ENCODE data around the gene MYLK. TPM values are rescaled to one million over a fixed set of nuclear protein-coding genes. Genes with fewer than 3 reads are reported as not detected.
"Not testable (repeated sequence)": the region's sequence is repeated elsewhere in the genome, so short reads cannot be mapped to it uniquely, and the experiment has no call there.

MYLK gene
- total RNA-seq, 1 experiment from 2014 or later: 3.1 TPM

DNA sequence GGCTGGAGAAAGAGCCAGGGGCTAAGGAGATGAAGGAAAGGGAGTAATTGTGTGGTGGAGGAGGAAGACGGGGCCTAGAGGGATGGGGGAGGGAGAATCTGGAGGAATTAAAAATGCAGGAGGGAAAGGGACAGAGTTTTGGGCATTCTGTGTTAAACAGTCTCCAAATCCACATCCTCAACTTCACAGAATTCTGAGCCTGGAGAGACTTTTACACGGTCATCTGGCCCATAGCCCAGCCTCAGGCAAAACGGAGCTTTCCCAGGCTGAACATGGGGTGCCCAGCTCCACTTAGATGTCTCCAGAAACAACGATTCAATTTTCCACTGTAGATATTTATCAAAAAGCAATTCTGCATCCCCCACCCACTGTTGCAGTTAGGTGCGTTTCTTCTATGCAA is 161.7 kb downstream of the MYLK start:
- Histone ChIP-seq H3K27me3 (ENCODE audit: control insufficient read depth, insufficient read depth, low read length) (no peaks in the 10 kb centered on the region), H3K4me3 (ENCODE audit: insufficient read depth, low read depth, low read length) (no peak overlapping the region), H3K36me3 (replicated peaks; ENCODE audit: control insufficient read depth, insufficient read depth, low read length) (no peaks in the 10 kb centered on the region)
- DNase-seq: no peak

DNA sequence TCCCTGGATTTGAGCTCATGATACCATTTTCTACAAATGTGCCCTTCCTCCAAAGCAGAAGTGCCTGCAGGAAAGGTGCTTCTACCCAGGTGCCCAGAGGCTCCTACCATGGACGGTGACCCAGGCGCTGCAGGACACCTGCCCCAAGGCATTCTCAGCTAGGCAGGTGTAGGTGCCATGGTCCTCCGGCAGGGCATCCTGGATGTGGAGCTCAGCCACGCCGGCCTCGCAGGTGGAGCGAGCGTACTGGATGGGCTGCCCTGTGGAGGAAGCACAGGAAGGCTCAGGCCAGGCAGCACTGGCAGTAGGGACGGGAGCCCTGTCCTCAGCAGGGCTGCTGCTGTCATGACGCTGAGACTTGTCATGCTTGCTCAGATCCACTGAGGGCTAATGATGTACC is 162.1 kb downstream of the MYLK start:
- Histone ChIP-seq H3K4me3 (ENCODE audit: insufficient read depth, low read depth, low read length) (no peak overlapping the region), H3K36me3 (replicated peaks; ENCODE audit: control insufficient read depth, insufficient read depth, low read length) (no peaks in the 10 kb centered on the region), H3K27me3 (ENCODE audit: control insufficient read depth, insufficient read depth, low read length) (no peaks in the 10 kb centered on the region)
- no peak for DNase-seq

- not testable (repeated sequence) for H3K4me3 ChIP-seq (ENCODE audit: insufficient read depth, low read depth, low read length); DNase-seq; H3K27me3 ChIP-seq (ENCODE audit: control insufficient read depth, insufficient read depth, low read length); H3K36me3 ChIP-seq (replicated peaks; ENCODE audit: control insufficient read depth, insufficient read depth, low read length)
Observed at GRCh38 chr3:123721095-123721689, 162.9 kb downstream of the MYLK start.

DNA sequence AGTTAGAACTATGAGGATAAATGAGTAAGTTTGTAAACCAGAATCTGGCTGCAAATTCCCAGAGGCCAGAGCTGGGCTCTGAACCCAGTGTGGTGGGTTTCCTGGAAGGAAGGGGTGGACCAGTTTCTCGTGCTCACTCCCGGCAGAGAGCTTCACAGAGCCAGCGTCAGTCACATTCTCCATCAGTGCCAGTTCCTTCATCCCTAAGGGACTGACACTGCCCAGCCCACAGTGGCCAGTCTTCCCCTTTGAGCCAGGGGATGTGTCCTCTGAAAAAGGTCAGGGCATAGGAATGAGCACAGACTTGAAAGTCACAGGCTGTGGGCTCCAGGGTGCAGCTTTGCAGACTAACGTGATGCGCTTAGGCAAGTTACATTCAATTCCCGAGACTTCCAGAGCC is 163.5 kb downstream of the MYLK start:
- no peak overlapping the region for H3K4me3 ChIP-seq (ENCODE audit: insufficient read depth, low read depth, low read length)
- no peaks in the 10 kb centered on the region for H3K36me3 ChIP-seq (replicated peaks; ENCODE audit: control insufficient read depth, insufficient read depth, low read length)
- no peak for DNase-seq
- no peaks in the 10 kb centered on the region for H3K27me3 ChIP-seq (ENCODE audit: control insufficient read depth, insufficient read depth, low read length)

- no peaks in the 10 kb centered on the region for H3K27me3 ChIP-seq (ENCODE audit: control insufficient read depth, insufficient read depth, low read length)
- DNase-seq: no peak
- H3K36me3 ChIP-seq (replicated peaks; ENCODE audit: control insufficient read depth, insufficient read depth, low read length): no peaks in the 10 kb centered on the region
- H3K4me3 ChIP-seq (ENCODE audit: insufficient read depth, low read depth, low read length): no peak overlapping the region
Observed at GRCh38 chr3:123719862-123720453, 164.2 kb downstream of the MYLK start.

DNA sequence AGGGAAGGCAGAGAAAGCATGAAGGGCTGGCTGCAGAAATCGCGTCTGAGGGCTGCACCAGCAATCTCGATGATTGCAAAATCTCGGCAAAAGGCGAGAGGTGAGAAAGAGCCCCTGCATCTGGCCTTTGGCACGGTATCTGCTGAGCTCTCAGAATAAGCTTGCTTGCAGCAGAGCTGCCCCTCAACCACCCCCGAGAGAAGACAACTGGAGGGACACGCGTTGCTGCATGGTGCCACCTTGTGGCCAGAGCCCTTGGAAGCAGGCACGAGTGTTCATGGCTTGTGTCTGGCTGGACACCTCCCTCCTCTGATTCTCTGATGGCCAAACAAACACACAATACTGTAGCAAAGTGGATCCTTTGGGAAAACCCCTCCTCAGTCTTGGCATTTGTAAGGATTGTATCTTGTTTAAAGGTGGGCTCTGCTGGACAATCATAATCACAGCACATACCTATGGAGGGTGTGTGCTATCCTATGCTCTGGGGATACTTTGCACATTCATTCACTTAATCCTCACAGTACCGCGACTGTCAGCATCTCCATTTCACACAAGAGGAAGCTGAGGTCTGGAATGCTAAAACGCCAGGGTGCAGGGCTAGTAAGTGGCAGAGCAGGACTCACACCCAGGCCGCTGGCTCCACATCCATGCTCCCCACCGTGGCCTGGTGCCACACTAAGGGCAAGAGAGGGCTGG is 164.9 kb downstream of the MYLK start:
- not testable (repeated sequence) for H3K27me3 ChIP-seq (ENCODE audit: control insufficient read depth, insufficient read depth, low read length); H3K36me3 ChIP-seq (replicated peaks; ENCODE audit: control insufficient read depth, insufficient read depth, low read length); H3K4me3 ChIP-seq (ENCODE audit: insufficient read depth, low read depth, low read length)
- peak; percentile 78 for DNase-seq

DNA sequence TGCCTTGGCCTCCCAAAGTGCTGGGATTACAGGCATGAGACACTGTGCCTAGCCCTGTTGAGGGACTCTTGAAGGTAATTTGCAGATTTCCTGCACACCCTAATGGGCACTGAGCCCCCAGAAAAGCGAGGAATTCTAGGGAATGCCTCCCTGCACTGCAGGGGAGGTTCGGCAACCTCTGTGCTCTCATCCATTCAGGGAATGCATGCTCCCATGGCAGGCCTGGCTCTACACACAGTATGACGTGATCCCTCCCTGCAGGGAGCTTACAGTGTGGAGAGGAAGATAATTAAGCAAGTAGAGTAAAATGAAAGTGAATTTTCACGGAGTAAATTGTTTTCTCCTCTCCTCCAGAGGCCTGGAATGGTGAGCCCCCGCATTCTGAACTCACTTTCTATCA is 166.0 kb downstream of the MYLK start:
- Histone ChIP-seq H3K36me3 (replicated peaks; ENCODE audit: control insufficient read depth, insufficient read depth, low read length) (no peaks in the 10 kb centered on the region), H3K4me3 (ENCODE audit: insufficient read depth, low read depth, low read length) (no peak overlapping the region), H3K27me3 (ENCODE audit: control insufficient read depth, insufficient read depth, low read length) (no peaks in the 10 kb centered on the region)
- DNase-seq: no peak

- H3K27me3 ChIP-seq (ENCODE audit: control insufficient read depth, insufficient read depth, low read length): not testable (repeated sequence)
Observed at GRCh38 chr3:123717451-123717850, 166.7 kb downstream of the MYLK start.

DNA sequence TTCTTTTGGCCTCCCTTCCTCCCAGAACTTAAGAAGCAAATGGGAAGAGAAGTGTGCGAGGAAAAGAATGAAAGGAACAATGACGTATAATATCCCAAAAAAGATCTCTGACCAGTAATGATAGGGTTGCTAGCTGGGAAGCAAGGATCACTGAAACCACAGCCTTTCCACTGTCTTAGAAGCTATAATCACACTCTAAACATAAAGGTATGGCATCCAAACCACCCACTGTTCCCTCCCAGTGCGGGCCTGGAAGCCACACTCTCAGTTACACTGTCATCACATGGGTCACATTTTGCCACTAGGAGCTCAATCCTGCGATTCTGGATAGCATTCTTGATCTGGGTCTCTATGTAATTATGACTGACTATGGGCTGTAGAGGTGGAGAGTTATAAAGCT is 167.7 kb downstream of the MYLK start:
- H3K4me3 ChIP-seq (ENCODE audit: insufficient read depth, low read depth, low read length): no peak overlapping the region
- no peak for DNase-seq

More at GRCh38 chr3:123717451-123717850, 166.7 kb downstream of the MYLK start:
- DNase-seq; H3K4me3 ChIP-seq (ENCODE audit: insufficient read depth, low read depth, low read length); H3K36me3 ChIP-seq (replicated peaks; ENCODE audit: control insufficient read depth, insufficient read depth, low read length): not testable (repeated sequence)

GRCh38 chr3:123713211-123713610 is 170.9 kb downstream of the MYLK start:
- H3K27me3 ChIP-seq (ENCODE audit: control insufficient read depth, insufficient read depth, low read length): no peaks in the 10 kb centered on the region
- H3K36me3 ChIP-seq (replicated peaks; ENCODE audit: control insufficient read depth, insufficient read depth, low read length): no peaks in the 10 kb centered on the region
- no peak for DNase-seq
- no peak overlapping the region for H3K4me3 ChIP-seq (ENCODE audit: insufficient read depth, low read depth, low read length)

More for the DNA sequence above, 167.7 kb downstream of the MYLK start:
- Histone ChIP-seq H3K36me3 (replicated peaks; ENCODE audit: control insufficient read depth, insufficient read depth, low read length) (no peaks in the 10 kb centered on the region), H3K27me3 (ENCODE audit: control insufficient read depth, insufficient read depth, low read length) (no peaks in the 10 kb centered on the region)

DNA sequence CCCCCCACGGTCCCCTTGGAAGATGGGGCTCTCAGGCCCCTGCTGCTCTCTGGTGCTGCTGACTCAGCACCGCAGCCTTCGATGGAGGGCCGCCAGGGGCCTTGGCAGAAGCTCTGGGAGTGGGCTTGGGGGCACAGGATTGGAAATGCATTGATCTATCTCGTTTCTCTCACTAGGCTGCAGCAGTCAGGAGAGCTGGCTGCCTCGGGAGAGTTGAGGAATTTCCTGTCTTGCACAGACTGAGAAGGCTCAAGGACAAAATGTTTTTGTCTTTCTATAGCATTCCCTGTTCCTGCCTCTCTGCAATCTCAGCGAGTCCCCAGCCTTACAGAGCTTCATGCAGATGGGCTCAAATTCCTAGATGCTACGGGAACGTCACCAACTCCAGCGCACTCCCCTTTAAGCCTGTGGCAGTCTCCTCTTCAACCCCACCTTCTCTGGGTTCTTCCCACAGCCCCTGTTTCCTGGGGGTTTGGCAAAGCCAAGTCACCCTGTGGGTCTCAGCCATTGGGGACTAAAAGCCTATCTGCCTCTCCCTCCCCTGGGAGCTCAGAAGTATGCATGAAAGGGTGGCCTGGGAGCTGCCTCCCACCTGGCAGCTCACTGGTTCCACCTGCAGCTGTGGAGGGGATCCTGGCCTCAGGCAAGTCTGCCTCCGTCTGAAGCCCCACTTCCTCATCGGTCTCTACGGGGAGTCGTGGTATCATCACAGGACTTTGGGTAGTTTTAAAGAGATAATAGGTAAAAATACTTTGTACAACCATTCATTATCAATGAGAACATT is 171.9 kb downstream of the MYLK start:
- H3K27me3 ChIP-seq (ENCODE audit: control insufficient read depth, insufficient read depth, low read length): no peaks in the 10 kb centered on the region
- no peaks in the 10 kb centered on the region for H3K36me3 ChIP-seq (replicated peaks; ENCODE audit: control insufficient read depth, insufficient read depth, low read length)
- DNase-seq: peak; percentile 54
- no peak overlapping the region for H3K4me3 ChIP-seq (ENCODE audit: insufficient read depth, low read depth, low read length)

- H3K36me3 ChIP-seq (replicated peaks; ENCODE audit: control insufficient read depth, insufficient read depth, low read length): no peaks in the 10 kb centered on the region
- no peak for DNase-seq
- H3K27me3 ChIP-seq (ENCODE audit: control insufficient read depth, insufficient read depth, low read length): no peaks in the 10 kb centered on the region
- H3K4me3 ChIP-seq (ENCODE audit: insufficient read depth, low read depth, low read length): no peak overlapping the region
Observed at GRCh38 chr3:123711356-123711755, 172.8 kb downstream of the MYLK start.

GRCh38 chr3:123708531-123708930 is 175.6 kb downstream of the MYLK start:
- Histone ChIP-seq H3K27me3 (ENCODE audit: control insufficient read depth, insufficient read depth, low read length) (no peaks in the 10 kb centered on the region), H3K36me3 (replicated peaks; ENCODE audit: control insufficient read depth, insufficient read depth, low read length) (no peaks in the 10 kb centered on the region), H3K4me3 (ENCODE audit: insufficient read depth, low read depth, low read length) (no peak overlapping the region)
- no peak for DNase-seq

GRCh38 chr3:123707641-123708040 is 176.5 kb downstream of the MYLK start:
- H3K36me3 ChIP-seq (replicated peaks; ENCODE audit: control insufficient read depth, insufficient read depth, low read length); H3K4me3 ChIP-seq (ENCODE audit: insufficient read depth, low read depth, low read length); DNase-seq; H3K27me3 ChIP-seq (ENCODE audit: control insufficient read depth, insufficient read depth, low read length): not testable (repeated sequence)

DNA sequence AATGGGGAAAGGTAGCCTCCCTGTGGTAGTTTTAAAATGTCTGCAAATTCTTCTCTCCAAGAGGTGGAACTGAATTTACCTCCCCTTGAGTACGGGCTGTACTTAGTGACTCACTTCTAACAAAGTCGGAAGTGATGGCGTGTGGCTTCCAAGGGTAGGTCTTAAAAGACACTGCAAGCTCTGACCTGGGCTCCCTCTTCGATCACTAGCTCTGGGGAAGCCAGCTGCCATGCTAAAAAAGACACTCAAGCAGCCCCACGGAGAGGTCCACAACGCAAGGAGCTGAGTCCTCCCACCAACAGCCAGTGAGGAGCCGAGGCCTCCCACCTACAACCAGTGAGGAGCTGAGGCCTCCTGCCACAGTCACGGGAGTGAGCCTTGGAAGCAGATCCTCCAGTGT is 177.3 kb downstream of the MYLK start:
- H3K4me3 ChIP-seq (ENCODE audit: insufficient read depth, low read depth, low read length): no peak overlapping the region

More for the DNA sequence above, 177.3 kb downstream of the MYLK start:
- Histone ChIP-seq H3K27me3 (ENCODE audit: control insufficient read depth, insufficient read depth, low read length) (no peaks in the 10 kb centered on the region), H3K36me3 (replicated peaks; ENCODE audit: control insufficient read depth, insufficient read depth, low read length) (no peaks in the 10 kb centered on the region)
- DNase-seq: no peak
